ENCODE results near the gene MAN2B2. TPM values are rescaled to one million over a fixed set of nuclear protein-coding genes. Genes with fewer than 3 reads are reported as not detected.
A peak's percentile ranks its signal among the peaks of the same experiment; 100 is the strongest.

The MAN2B2 gene
- total RNA-seq, 1 donor from 2014 or later = 4.7 TPM

- FAIRE-seq (no peak), DNase-seq (ENCODE audit: low read depth) (no peak)
- no peak overlapping the region for H3K4me3 ChIP-seq (ENCODE audit: low read depth, low read length)
- no peaks in the 10 kb centered on the region for H3K36me3 ChIP-seq (ENCODE audit: control insufficient read depth, insufficient read depth, low read length)
- peaks cover 2% of the 10 kb centered on the region for H3K27me3 ChIP-seq (ENCODE audit: control insufficient read depth, insufficient read depth, low read length)
- TF ChIP-seq CTCF (IDR thresholded peaks at IDR 0.05; ENCODE audit: insufficient read depth, low read length, severe bottlenecking) = no peak
Observed at GRCh38 chr4:6571608-6572007, 3.4 kb upstream of the MAN2B2 start.

- TF ChIP-seq CTCF (IDR thresholded peaks at IDR 0.05; ENCODE audit: insufficient read depth, low read length, severe bottlenecking) = no peak
- peaks cover 2% of the 10 kb centered on the region for H3K27me3 ChIP-seq (ENCODE audit: control insufficient read depth, insufficient read depth, low read length)
- no peak for FAIRE-seq
Observed at GRCh38 chr4:6573551-6573950, 1.4 kb upstream of the MAN2B2 start.

GRCh38 chr4:6573986-6574746 lies 823 bp upstream of the MAN2B2 start:
- no peak for FAIRE-seq
- peak overlapping the region; percentile 94 for H3K4me3 ChIP-seq (ENCODE audit: low read depth, low read length)
- DNase-seq (ENCODE audit: low read depth) = no peak
- peaks cover 11% of the 10 kb centered on the region for H3K36me3 ChIP-seq (ENCODE audit: control insufficient read depth, insufficient read depth, low read length)
- no peak for TF ChIP-seq CTCF (IDR thresholded peaks at IDR 0.05; ENCODE audit: insufficient read depth, low read length, severe bottlenecking)
- peaks cover 2% of the 10 kb centered on the region for H3K27me3 ChIP-seq (ENCODE audit: control insufficient read depth, insufficient read depth, low read length)

More at GRCh38 chr4:6573551-6573950, 1.4 kb upstream of the MAN2B2 start:
- DNase-seq (ENCODE audit: low read depth) = no peak
- peaks cover 8% of the 10 kb centered on the region for H3K36me3 ChIP-seq (ENCODE audit: control insufficient read depth, insufficient read depth, low read length)
- H3K4me3 ChIP-seq (ENCODE audit: low read depth, low read length) = no peak overlapping the region

- DNase-seq (ENCODE audit: low read depth) (no peak), FAIRE-seq (no peak)
- no peak for TF ChIP-seq CTCF (IDR thresholded peaks at IDR 0.05; ENCODE audit: insufficient read depth, low read length, severe bottlenecking)
- H3K36me3 ChIP-seq (ENCODE audit: control insufficient read depth, insufficient read depth, low read length) = peaks cover 15% of the 10 kb centered on the region
- H3K27me3 ChIP-seq (ENCODE audit: control insufficient read depth, insufficient read depth, low read length) = peaks cover 2% of the 10 kb centered on the region
- H3K4me3 ChIP-seq (ENCODE audit: low read depth, low read length) = peak overlapping the region; percentile 94
Observed at GRCh38 chr4:6575503-6576240, 683 bp downstream of the MAN2B2 start.

GRCh38 chr4:6576512-6576911 lies 1.5 kb downstream of the MAN2B2 start:
- peaks cover 2% of the 10 kb centered on the region for H3K27me3 ChIP-seq (ENCODE audit: control insufficient read depth, insufficient read depth, low read length)
- FAIRE-seq (no peak), DNase-seq (ENCODE audit: low read depth) (no peak)
- TF ChIP-seq CTCF (IDR thresholded peaks at IDR 0.05; ENCODE audit: insufficient read depth, low read length, severe bottlenecking) = no peak
- H3K4me3 ChIP-seq (ENCODE audit: low read depth, low read length) = no peak overlapping the region
- H3K36me3 ChIP-seq (ENCODE audit: control insufficient read depth, insufficient read depth, low read length) = peaks cover 15% of the 10 kb centered on the region
